ENCODE measurements around the gene EPM2A. TPM values are rescaled to one million over a fixed set of nuclear protein-coding genes. Genes with fewer than 3 reads are reported as not detected.

The EPM2A gene
- polyA plus RNA-seq, 1 donor from 2014 or later = 15.4 TPM

DNA sequence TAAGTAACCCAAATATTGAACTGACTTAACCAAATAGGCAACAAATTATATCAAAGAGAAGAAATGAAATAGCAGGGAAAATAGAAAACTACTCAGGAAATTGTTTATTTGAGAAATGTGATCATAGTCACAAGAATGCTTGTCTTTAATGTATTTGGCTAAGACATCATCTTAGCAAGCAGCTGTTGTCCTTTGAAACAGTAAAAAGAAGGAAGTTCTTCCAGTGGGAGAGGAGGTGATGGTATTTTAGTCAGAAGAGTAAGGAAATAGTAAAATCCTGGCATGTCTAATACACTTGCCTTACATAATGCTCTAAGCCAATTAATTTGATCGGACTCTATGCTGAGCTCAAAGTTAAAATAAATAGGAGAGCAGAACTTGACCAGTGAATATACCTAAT, 126.5 kb downstream of the EPM2A start:
- Histone ChIP-seq H3K27me3 (ENCODE audit: insufficient read depth, low read depth, low read length) (no peaks in the 10 kb centered on the region), H3K9me3 (ENCODE audit: low read length) (no peaks in the 10 kb centered on the region), H4K20me1 (ENCODE audit: insufficient read depth) (no peaks in the 10 kb centered on the region)

DNA sequence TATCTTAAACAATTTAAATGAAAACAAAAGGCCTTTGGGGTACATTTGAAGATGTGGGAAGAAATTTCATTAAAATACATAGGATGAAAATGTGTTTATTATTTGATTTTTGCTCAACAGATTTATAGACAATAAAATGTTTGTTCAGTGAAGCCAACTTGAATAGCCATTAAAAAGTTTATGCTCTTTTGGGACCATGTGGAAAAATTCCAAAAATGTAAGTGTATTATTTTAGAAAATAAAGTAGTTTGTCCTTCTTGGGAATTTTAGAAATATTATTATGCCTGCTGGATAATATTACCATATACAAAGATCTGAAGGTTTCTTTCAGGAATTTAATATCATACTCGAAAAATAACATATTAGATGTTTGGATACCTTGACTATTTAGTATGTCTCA, 131.3 kb downstream of the EPM2A start:
- Histone ChIP-seq H3K9me3 (ENCODE audit: low read length) (no peaks in the 10 kb centered on the region), H2AFZ (ENCODE audit: low read depth, low read length) (no peak overlapping the region), H3F3A (ENCODE audit: insufficient read depth, low read length, poor library complexity, severe bottlenecking) (no peaks in the 10 kb centered on the region), H3K27ac (ENCODE audit: low read length) (no peak overlapping the region), H3K36me3 (ENCODE audit: insufficient read depth, low read length) (no peaks in the 10 kb centered on the region), H3K9me2 (ENCODE audit: insufficient read depth, low read length) (no peaks in the 10 kb centered on the region), H3K27me3 (ENCODE audit: insufficient read depth, low read depth, low read length) (no peaks in the 10 kb centered on the region), H4K20me1 (ENCODE audit: insufficient read depth) (no peaks in the 10 kb centered on the region), H3K4me3 (ENCODE audit: low read length) (no peak overlapping the region), H3K4me2 (ENCODE audit: low read length) (no peak overlapping the region), H3K79me2 (replicated peaks; ENCODE audit: insufficient read depth, low read length) (no peaks in the 10 kb centered on the region), H3K9ac (ENCODE audit: low read length) (no peak overlapping the region)
- TF ChIP-seq SMC3 (conservative IDR thresholded peaks at IDR 0.05; ENCODE audit: poor library complexity) (no peak), EZH2 (IDR thresholded peaks at IDR 0.05; ENCODE audit: borderline replicate concordance, insufficient read depth, low read length, poor library complexity, severe bottlenecking) (no peak), CTCF (IDR thresholded peaks at IDR 0.05; ENCODE audit: poor library complexity, severe bottlenecking) (no peak), RAD21 (conservative IDR thresholded peaks at IDR 0.05) (no peak), POLR2AphosphoS5 (IDR thresholded peaks at IDR 0.05) (no peak), MXI1 (conservative IDR thresholded peaks at IDR 0.05; ENCODE audit: poor library complexity, severe bottlenecking) (no peak), TAF1 (IDR thresholded peaks at IDR 0.05; ENCODE audit: low read depth) (no peak), REST (IDR thresholded peaks at IDR 0.05; ENCODE audit: borderline replicate concordance) (no peak), EP300 (conservative IDR thresholded peaks at IDR 0.05; ENCODE audit: poor library complexity, severe bottlenecking) (no peak)

More for the DNA sequence above, 126.5 kb downstream of the EPM2A start:
- Histone ChIP-seq H3K4me3 (ENCODE audit: low read length) (no peak overlapping the region), H3K79me2 (replicated peaks; ENCODE audit: insufficient read depth, low read length) (no peaks in the 10 kb centered on the region), H3K9ac (ENCODE audit: low read length) (no peak overlapping the region), H3K9me2 (ENCODE audit: insufficient read depth, low read length) (no peaks in the 10 kb centered on the region), H3K4me2 (ENCODE audit: low read length) (no peak overlapping the region), H2AFZ (ENCODE audit: low read depth, low read length) (no peak overlapping the region), H3F3A (ENCODE audit: insufficient read depth, low read length, poor library complexity, severe bottlenecking) (no peaks in the 10 kb centered on the region), H3K36me3 (ENCODE audit: insufficient read depth, low read length) (no peaks in the 10 kb centered on the region), H3K27ac (ENCODE audit: low read length) (no peak overlapping the region)
- TF ChIP-seq RAD21 (conservative IDR thresholded peaks at IDR 0.05) = no peak
- no peak for TF ChIP-seq CTCF (IDR thresholded peaks at IDR 0.05; ENCODE audit: poor library complexity, severe bottlenecking)
- no peak for TF ChIP-seq EZH2 (IDR thresholded peaks at IDR 0.05; ENCODE audit: borderline replicate concordance, insufficient read depth, low read length, poor library complexity, severe bottlenecking)
